GM18907 (cell line): Measurements from ENCODE around the gene PCCA.
"Not testable (repeated sequence)": the region's sequence is repeated elsewhere in the genome, so short reads cannot be mapped to it uniquely, and the experiment has no call there.

Experiments
- ATAC-seq: cut with Tn5 transposase; IDR thresholded peaks from one replicate; pipeline ENCODE4 v1.9.1; 2021; ENCODE audit warnings: mild to moderate bottlenecking, moderate library complexity; ENCODE audit not compliant: unreplicated experiment

Gene PCCA

DNA sequence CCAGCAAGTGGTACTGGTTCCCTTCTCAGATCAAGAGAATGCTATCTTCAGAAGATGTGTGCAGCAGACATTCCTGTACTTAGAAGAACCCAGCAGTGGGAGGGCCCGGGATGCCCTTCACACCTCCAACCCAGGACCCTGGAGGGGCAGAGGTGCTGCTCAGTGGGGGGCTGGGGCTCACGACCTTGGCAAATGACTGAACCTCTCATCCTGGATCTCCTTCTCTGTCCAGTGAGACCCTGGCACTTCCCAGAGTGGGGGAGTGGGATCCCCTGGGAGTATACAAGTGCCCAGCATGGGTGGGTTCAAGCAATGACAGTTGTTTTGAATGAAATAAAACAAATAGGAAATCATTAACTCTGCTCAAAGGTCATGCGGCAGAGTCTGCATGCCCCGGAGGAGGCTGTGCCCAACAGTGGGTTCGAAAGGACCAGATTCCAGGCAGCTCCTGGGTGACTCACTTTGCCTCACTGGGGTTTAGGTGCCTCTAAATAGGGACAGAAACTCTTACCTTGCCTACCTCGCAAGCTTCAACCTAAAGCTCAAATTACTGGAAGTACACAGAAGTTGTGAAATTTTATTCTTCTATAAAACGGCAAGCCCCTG is 472.8 kb downstream of the PCCA start:
- ATAC-seq: no peak

DNA sequence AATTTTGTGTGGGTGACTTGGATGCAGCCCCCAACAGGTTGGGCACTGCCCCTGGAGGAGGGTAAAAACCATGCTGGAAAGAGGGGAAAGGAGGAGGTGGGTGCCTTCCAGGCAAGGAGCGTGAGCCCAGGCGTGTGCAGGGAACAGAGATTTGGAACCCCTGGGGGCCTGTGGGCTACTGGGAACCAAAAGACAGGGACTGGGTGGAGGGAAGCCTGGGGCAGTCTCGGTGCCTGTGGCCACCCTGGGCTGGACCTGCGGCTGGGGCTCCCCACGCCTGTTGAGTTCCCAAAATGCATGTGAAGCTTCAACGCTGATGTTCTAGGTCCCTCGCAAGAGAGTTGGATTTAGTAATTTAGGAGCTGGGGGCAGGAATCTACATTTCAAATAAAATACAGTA is 474.9 kb downstream of the PCCA start:
- ATAC-seq: no peak

DNA sequence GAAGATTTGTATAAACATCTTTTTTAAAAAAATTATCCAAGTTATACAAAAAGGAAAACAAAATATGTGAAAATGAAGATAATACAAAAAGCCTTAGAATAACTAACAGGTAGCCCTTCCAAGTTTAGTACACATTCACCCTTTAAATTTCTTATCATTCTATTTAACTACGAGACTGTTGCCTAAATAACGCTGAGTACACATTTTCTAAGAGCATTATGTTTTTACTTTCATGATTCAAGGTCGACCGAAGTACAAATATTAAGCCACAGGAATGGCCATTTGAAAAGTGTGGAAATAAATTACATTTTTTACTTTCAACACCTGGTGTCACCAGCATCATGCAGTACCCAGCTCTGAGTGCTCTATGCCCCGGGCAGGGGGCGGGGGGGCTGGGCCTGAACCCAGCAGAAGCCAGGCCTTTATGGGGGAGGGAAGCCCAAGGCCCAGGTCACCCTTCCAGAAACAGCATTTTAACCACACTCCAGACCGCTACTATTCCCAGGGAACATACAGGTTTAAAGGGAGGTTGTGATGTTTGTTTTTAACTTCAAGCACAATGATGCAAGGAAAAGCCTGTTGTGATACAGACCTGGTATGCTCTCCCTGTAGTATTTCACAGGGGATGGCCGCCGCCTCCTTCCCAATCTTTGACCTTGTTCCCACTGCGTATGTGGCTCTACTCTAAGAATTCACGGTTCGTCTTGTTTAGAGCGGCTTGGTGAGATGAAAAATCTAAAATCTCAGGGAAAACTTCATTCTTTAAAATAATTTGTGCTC is 475.7 kb downstream of the PCCA start:
- no peak for ATAC-seq

- no peak for ATAC-seq
Measured at GRCh38 chr13:100565286-100565685, 476.4 kb downstream of the PCCA start.

- no peak for ATAC-seq
Measured at GRCh38 chr13:100566543-100566942, 477.6 kb downstream of the PCCA start.

DNA sequence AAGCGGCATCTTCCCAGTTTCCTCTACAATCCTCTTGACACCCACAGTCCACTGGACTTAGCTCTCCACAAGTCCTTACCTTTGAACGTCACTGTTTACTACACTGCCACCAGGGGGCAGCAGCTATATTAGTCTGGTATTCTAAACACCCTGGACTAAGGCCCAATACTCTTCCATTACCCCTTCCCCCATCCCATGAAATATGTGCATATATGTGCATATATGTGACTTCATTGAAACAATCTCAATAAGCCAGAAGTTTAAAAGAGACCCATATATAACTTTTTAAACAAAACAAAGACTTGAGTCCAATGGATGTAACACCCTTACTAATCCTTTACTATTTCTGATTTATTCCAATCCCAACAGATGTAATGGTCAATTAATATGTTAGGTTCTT is 484.2 kb downstream of the PCCA start:
- peak; percentile 97 for ATAC-seq

- ATAC-seq: not testable (repeated sequence)
Measured at GRCh38 chr13:100577239-100577638, 488.3 kb downstream of the PCCA start.
